ENCODE measurements around the gene GABRG3.

DNA sequence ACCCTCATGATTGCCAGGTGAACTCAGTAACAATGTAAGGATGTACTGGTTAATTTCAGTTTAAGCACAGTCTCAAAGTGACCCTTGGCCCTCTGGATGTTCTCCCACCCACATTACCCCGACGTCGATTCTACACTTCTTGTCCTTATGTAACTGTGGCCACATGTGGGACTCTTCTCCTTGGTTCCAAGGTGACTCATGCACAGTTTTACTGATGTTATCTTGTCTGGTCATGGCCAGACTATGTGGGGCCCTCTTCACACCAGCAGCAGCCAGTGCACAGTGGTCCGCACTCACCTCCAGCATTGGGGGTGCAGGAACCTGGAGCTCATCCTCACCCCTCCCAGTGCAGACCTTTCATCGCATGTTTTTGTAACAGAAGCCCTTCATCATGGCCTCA, 608.8 kb downstream of the GABRG3 start:
- TF ChIP-seq POLR2A (IDR thresholded peaks at IDR 0.05) = no peak
- TF ChIP-seq, protein P1, sequence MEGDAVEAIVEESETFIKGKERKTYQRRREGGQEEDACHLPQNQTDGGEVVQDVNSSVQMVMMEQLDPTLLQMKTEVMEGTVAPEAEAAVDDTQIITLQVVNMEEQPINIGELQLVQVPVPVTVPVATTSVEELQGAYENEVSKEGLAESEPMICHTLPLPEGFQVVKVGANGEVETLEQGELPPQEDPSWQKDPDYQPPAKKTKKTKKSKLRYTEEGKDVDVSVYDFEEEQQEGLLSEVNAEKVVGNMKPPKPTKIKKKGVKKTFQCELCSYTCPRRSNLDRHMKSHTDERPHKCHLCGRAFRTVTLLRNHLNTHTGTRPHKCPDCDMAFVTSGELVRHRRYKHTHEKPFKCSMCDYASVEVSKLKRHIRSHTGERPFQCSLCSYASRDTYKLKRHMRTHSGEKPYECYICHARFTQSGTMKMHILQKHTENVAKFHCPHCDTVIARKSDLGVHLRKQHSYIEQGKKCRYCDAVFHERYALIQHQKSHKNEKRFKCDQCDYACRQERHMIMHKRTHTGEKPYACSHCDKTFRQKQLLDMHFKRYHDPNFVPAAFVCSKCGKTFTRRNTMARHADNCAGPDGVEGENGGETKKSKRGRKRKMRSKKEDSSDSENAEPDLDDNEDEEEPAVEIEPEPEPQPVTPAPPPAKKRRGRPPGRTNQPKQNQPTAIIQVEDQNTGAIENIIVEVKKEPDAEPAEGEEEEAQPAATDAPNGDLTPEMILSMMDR (IDR thresholded peaks at IDR 0.05) = no peak

All from adrenal gland (tissue), 5 donors.